Subcutaneous adipose tissue (tissue), 4 donors: ENCODE results near the gene FOXP1. TPM values are rescaled to one million over a fixed set of nuclear protein-coding genes. Genes with fewer than 3 reads are reported as not detected.

Source experiments
- total RNA-seq, 4 donors: library from RNA; depleted of rRNA; stranded (reverse); fragments of >200 nt; gene quantifications; one replicate each; pipeline ENCODE4 v1.1.0, GENCODE V29; 2016
- TF ChIP-seq, protein P1 (sequence below): fragments of 450-650 bp; IDR thresholded peaks from one replicate; pipeline ENCODE4 v1.5.1; 2016; ENCODE audit warnings: low read depth, mild to moderate bottlenecking, control low read depth, antibody characterized with exemption, moderate library complexity

The FOXP1 gene
- total RNA-seq, 4 donors from 2014 or later, result 70.5 to 96.7 (median 88.0) TPM

GRCh38 chr3:71244826-71245488 is 338.6 kb downstream of the FOXP1 start:
- TF ChIP-seq, protein P1, sequence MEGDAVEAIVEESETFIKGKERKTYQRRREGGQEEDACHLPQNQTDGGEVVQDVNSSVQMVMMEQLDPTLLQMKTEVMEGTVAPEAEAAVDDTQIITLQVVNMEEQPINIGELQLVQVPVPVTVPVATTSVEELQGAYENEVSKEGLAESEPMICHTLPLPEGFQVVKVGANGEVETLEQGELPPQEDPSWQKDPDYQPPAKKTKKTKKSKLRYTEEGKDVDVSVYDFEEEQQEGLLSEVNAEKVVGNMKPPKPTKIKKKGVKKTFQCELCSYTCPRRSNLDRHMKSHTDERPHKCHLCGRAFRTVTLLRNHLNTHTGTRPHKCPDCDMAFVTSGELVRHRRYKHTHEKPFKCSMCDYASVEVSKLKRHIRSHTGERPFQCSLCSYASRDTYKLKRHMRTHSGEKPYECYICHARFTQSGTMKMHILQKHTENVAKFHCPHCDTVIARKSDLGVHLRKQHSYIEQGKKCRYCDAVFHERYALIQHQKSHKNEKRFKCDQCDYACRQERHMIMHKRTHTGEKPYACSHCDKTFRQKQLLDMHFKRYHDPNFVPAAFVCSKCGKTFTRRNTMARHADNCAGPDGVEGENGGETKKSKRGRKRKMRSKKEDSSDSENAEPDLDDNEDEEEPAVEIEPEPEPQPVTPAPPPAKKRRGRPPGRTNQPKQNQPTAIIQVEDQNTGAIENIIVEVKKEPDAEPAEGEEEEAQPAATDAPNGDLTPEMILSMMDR, result no peak

DNA sequence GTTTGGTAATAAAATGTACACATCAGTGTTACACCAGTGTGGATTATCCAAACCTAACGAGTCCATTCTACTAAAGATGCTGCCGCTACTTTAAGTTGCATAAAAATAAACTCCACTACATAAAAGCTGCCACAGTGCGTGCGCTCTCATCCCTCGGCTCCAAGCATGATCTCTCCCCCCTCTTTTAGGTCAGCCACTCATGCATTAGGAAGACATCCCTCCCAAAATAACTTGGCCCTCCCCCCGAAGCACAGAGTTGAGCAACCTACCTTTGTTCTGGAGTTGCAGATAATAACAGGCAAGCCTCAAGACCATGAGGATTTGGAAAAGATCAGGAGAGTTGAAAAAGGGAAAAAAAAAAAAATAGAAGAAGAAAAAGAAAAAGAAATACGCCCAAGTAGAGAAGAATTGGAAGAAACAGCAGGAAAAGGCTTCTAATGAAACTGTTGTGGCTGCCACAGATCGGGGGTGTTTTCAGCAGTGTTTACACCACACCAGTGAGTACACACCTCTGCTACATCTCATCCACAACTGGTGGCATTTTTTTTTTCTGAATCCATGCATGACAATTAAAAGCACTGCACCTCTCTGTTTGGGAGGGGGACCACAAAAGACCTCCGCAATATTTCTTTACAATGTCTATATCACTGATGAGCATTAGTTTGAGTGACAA is 339.2 kb downstream of the FOXP1 start:
- TF ChIP-seq, protein P1, result no peak

DNA sequence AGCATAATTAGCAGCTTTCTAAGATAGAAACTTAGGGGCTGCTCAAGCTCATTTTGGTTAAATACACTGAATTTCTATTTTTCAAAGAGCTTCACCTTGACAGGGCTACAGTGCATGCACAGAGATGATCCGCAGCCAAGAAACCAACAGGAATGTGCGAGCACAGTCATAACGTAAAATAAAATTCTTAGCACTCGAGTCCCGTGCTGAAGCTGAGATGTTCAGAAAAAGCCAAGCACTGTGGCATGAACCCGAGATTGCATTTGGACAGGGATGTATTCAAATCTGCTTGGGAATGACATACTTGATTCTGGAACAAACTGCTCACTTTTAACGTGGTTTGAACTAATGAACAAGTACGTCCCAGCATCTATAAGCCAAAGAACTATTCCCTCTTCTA is 340.3 kb downstream of the FOXP1 start:
- TF ChIP-seq, protein P1, result no peak

DNA sequence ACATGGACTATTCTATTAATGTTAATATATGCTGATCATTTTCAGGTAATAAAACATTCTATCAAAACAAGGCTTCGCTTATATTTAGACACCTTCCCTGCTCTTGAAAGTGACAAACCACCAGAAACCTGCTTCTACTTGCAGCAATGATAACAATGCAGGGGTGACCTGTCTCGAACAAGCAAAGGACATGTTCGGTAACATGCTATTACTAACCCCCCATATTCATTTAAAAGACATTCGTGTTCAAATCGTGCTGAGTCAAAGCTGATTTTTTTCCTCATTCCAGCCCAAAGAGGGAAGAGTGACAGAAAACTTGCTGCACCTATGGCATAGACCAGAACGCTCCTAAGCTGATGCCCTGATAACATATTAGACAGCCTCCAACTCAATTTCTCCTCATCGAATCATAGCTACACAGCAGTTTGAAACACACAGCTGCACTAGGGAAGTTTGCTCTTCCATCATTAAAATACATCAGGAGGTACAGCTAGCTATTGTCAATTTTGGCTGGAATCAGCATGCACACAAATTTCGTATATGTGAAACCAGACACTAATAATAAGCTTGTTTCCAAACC is 341.5 kb downstream of the FOXP1 start:
- TF ChIP-seq, protein P1, result no peak

- TF ChIP-seq, protein P1, result no peak
Observed at GRCh38 chr3:71241246-71241901, 342.2 kb downstream of the FOXP1 start.

- TF ChIP-seq, protein P1, result no peak
Observed at GRCh38 chr3:71240034-71240433, 343.5 kb downstream of the FOXP1 start.

GRCh38 chr3:71238355-71238757 is 345.2 kb downstream of the FOXP1 start:
- TF ChIP-seq, protein P1, result no peak
